ENCODE results near the gene MKX.
A peak's percentile ranks its signal among the peaks of the same experiment; 100 is the strongest.

DNA sequence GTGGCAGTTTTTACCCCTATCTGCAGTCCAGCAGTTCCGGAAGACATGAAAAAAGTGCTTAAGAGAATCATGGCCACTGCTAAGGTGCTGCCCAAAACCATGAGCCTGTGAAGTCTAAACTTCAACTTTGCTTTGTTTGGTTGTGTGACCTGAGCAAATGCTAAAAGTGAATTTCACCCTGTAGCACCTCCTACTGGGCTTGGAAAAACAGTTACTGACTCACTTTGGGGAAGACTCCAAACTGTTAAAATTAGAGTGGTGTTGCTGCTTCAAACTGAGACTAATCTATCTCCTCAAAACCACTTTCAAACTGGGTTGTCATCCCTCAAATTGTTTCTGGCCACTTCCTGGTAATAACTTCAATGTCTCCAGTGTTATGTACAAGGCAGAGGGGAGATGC is 21.3 kb downstream of the MKX start:
- TF ChIP-seq, protein P1, sequence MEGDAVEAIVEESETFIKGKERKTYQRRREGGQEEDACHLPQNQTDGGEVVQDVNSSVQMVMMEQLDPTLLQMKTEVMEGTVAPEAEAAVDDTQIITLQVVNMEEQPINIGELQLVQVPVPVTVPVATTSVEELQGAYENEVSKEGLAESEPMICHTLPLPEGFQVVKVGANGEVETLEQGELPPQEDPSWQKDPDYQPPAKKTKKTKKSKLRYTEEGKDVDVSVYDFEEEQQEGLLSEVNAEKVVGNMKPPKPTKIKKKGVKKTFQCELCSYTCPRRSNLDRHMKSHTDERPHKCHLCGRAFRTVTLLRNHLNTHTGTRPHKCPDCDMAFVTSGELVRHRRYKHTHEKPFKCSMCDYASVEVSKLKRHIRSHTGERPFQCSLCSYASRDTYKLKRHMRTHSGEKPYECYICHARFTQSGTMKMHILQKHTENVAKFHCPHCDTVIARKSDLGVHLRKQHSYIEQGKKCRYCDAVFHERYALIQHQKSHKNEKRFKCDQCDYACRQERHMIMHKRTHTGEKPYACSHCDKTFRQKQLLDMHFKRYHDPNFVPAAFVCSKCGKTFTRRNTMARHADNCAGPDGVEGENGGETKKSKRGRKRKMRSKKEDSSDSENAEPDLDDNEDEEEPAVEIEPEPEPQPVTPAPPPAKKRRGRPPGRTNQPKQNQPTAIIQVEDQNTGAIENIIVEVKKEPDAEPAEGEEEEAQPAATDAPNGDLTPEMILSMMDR (IDR thresholded peaks at IDR 0.05) = peak in 1 of 4 experiments; percentile 26
- TF ChIP-seq POLR2AphosphoS5 (IDR thresholded peaks at IDR 0.05) = no peak
